Activated naive CD4-positive, alpha-beta T cell treated with anti-CD3 and anti-CD28 coated beads, Interleukin-2, amount 50 U/mL, for 24 hours (primary cell): ENCODE results near the gene MLLT1.

Experiments used
- H3K27ac Mint-ChIP-seq: one replicate; pipeline ENCODE4 v1.8.0; 2021; ENCODE audit warnings: mild to moderate bottlenecking, mixed read lengths
- H3K27me3 Mint-ChIP-seq: one replicate; pipeline ENCODE4 v1.8.0; 2021; ENCODE audit warnings: mixed read lengths
- H3K36me3 Mint-ChIP-seq: one replicate; pipeline ENCODE4 v1.8.0; 2021; ENCODE audit warnings: mixed read lengths
- H3K4me1 Mint-ChIP-seq: one replicate; pipeline ENCODE4 v1.8.0; 2021; ENCODE audit warnings: mixed read lengths
- H3K4me3 Mint-ChIP-seq: one replicate; pipeline ENCODE4 v1.8.0; 2021; ENCODE audit warnings: mild to moderate bottlenecking, mixed read lengths
- H3K9me3 Mint-ChIP-seq: one replicate; pipeline ENCODE4 v1.8.0; 2021; ENCODE audit warnings: mixed read lengths

MLLT1 gene

GRCh38 chr19:6204866-6205723 is 74.7 kb downstream of the MLLT1 start:
- no peaks in the 10 kb centered on the region for H3K4me1 Mint-ChIP-seq
- no peaks in the 10 kb centered on the region for H3K9me3 Mint-ChIP-seq
- no peaks in the 10 kb centered on the region for H3K36me3 Mint-ChIP-seq
- no peaks in the 10 kb centered on the region for H3K27me3 Mint-ChIP-seq
- H3K27ac Mint-ChIP-seq, result no peak overlapping the region
- no peak overlapping the region for H3K4me3 Mint-ChIP-seq

- Mint-ChIP-seq H3K36me3 (no peaks in the 10 kb centered on the region), H3K27ac (no peak overlapping the region), H3K4me3 (no peak overlapping the region), H3K4me1 (peaks cover 7% of the 10 kb centered on the region), H3K27me3 (no peaks in the 10 kb centered on the region), H3K9me3 (no peaks in the 10 kb centered on the region)
These were observed 75.6 kb downstream of the MLLT1 start for GRCh38 chr19:6204212-6204611.

GRCh38 chr19:6199240-6199994 is 80.4 kb downstream of the MLLT1 start:
- H3K27me3 Mint-ChIP-seq, result no peaks in the 10 kb centered on the region

GRCh38 chr19:6198896-6199239 is 80.9 kb downstream of the MLLT1 start:
- Mint-ChIP-seq H3K27ac (peak overlapping the region; percentile 95), H3K4me3 (peak overlapping the region; percentile 99), H3K4me1 (peaks cover 15% of the 10 kb centered on the region), H3K27me3 (no peaks in the 10 kb centered on the region), H3K36me3 (peaks cover 13% of the 10 kb centered on the region), H3K9me3 (peaks cover 3% of the 10 kb centered on the region)

More at GRCh38 chr19:6199240-6199994, 80.4 kb downstream of the MLLT1 start:
- peak overlapping the region; percentile 95 for H3K27ac Mint-ChIP-seq
- H3K9me3 Mint-ChIP-seq, result peaks cover 3% of the 10 kb centered on the region
- H3K36me3 Mint-ChIP-seq, result peaks cover 13% of the 10 kb centered on the region
- peaks cover 15% of the 10 kb centered on the region for H3K4me1 Mint-ChIP-seq
- peak overlapping the region; percentile 99 for H3K4me3 Mint-ChIP-seq

- H3K27ac Mint-ChIP-seq, result no peak overlapping the region
- H3K4me1 Mint-ChIP-seq, result peaks cover 15% of the 10 kb centered on the region
- H3K9me3 Mint-ChIP-seq, result peaks cover 3% of the 10 kb centered on the region
- peaks cover 22% of the 10 kb centered on the region for H3K36me3 Mint-ChIP-seq
- H3K27me3 Mint-ChIP-seq, result no peaks in the 10 kb centered on the region
- H3K4me3 Mint-ChIP-seq, result peak overlapping the region; percentile 39
These were observed 83.4 kb downstream of the MLLT1 start for GRCh38 chr19:6196361-6196760.

- Mint-ChIP-seq H3K4me3 (no peak overlapping the region), H3K36me3 (peaks cover 15% of the 10 kb centered on the region), H3K9me3 (no peaks in the 10 kb centered on the region), H3K27me3 (peaks cover 2% of the 10 kb centered on the region), H3K27ac (no peak overlapping the region), H3K4me1 (no peaks in the 10 kb centered on the region)
These were observed 91.0 kb downstream of the MLLT1 start for GRCh38 chr19:6188811-6189210.

- Mint-ChIP-seq H3K36me3 (peaks cover 8% of the 10 kb centered on the region), H3K27me3 (peaks cover 9% of the 10 kb centered on the region), H3K4me3 (no peak overlapping the region), H3K27ac (no peak overlapping the region), H3K9me3 (no peaks in the 10 kb centered on the region), H3K4me1 (no peaks in the 10 kb centered on the region)
These were observed 92.4 kb downstream of the MLLT1 start for GRCh38 chr19:6187374-6187773.

GRCh38 chr19:6185835-6186834 is 93.6 kb downstream of the MLLT1 start:
- Mint-ChIP-seq H3K4me1 (no peaks in the 10 kb centered on the region), H3K27ac (no peak overlapping the region), H3K27me3 (peaks cover 10% of the 10 kb centered on the region), H3K9me3 (no peaks in the 10 kb centered on the region), H3K36me3 (peaks cover 5% of the 10 kb centered on the region), H3K4me3 (no peak overlapping the region)

GRCh38 chr19:6185093-6185834 is 94.5 kb downstream of the MLLT1 start:
- Mint-ChIP-seq H3K9me3 (no peaks in the 10 kb centered on the region), H3K4me3 (no peak overlapping the region), H3K36me3 (peaks cover 3% of the 10 kb centered on the region), H3K27me3 (peaks cover 14% of the 10 kb centered on the region), H3K27ac (no peak overlapping the region), H3K4me1 (no peaks in the 10 kb centered on the region)

GRCh38 chr19:6181119-6181518 is 98.7 kb downstream of the MLLT1 start:
- Mint-ChIP-seq H3K36me3 (no peaks in the 10 kb centered on the region), H3K27ac (no peak overlapping the region), H3K4me3 (no peak overlapping the region), H3K4me1 (no peaks in the 10 kb centered on the region), H3K27me3 (peaks cover 18% of the 10 kb centered on the region), H3K9me3 (no peaks in the 10 kb centered on the region)

- H3K9me3 Mint-ChIP-seq, result no peaks in the 10 kb centered on the region
- H3K36me3 Mint-ChIP-seq, result peaks cover 8% of the 10 kb centered on the region
- no peak overlapping the region for H3K27ac Mint-ChIP-seq
- H3K27me3 Mint-ChIP-seq, result peaks cover 4% of the 10 kb centered on the region
- H3K4me1 Mint-ChIP-seq, result no peaks in the 10 kb centered on the region
- H3K4me3 Mint-ChIP-seq, result no peak overlapping the region
These were observed 106.6 kb downstream of the MLLT1 start for GRCh38 chr19:6173190-6173589.

- Mint-ChIP-seq H3K27ac (no peak overlapping the region), H3K9me3 (no peaks in the 10 kb centered on the region), H3K4me1 (no peaks in the 10 kb centered on the region), H3K36me3 (peaks cover 8% of the 10 kb centered on the region), H3K27me3 (peaks cover 4% of the 10 kb centered on the region), H3K4me3 (no peak overlapping the region)
These were observed 107.5 kb downstream of the MLLT1 start for GRCh38 chr19:6172074-6172863.

- Mint-ChIP-seq H3K4me3 (no peak overlapping the region), H3K4me1 (no peaks in the 10 kb centered on the region), H3K27ac (no peak overlapping the region), H3K36me3 (peaks cover 5% of the 10 kb centered on the region), H3K27me3 (peaks cover under 1% of the 10 kb centered on the region), H3K9me3 (no peaks in the 10 kb centered on the region)
These were observed 112.7 kb downstream of the MLLT1 start for GRCh38 chr19:6167115-6167514.

GRCh38 chr19:6164906-6165531 is 114.8 kb downstream of the MLLT1 start:
- Mint-ChIP-seq H3K4me3 (no peak overlapping the region), H3K27me3 (no peaks in the 10 kb centered on the region), H3K4me1 (peaks cover 9% of the 10 kb centered on the region), H3K9me3 (no peaks in the 10 kb centered on the region), H3K36me3 (no peaks in the 10 kb centered on the region), H3K27ac (no peak overlapping the region)
